Smooth muscle cell of the umbilical artery (primary cell): ENCODE measurements around the gene FAM221A. TPM values are rescaled to one million over a fixed set of nuclear protein-coding genes. Genes with fewer than 3 reads are reported as not detected.

Experiments
- total RNA-seq: library from RNA; depleted of rRNA; stranded (reverse); fragments of >200 nt; gene quantifications from 2 replicates; pipeline ENCODE4 v1.2.3, GENCODE V29; 2014

The FAM221A gene
- 1.2 and 2.0 TPM in 2 replicates for total RNA-seq

GRCh38 chr7:23679898-23680413 lies at the start of gene FAM221A:
FAM221A (plus strand) TSS chr7:23680199; CDS start chr7:23680219, 20 bp downstream.

GRCh38 chr7:23710000-23710399 lies 30.0 kb downstream of the FAM221A start, which contains the start of gene STK31:
STK31 (plus strand) TSS chr7:23710219; CDS start chr7:23710286, 67 bp downstream.

Other genes with a start within 250 kb of the FAM221A start
- gene IGF2BP3, start 209.7 kb upstream of the FAM221A start, total RNA-seq: 17.2 and 53.6 TPM in 2 replicates
- 28.1 and 29.1 TPM in 2 replicates for gene TRA2A, start 148.2 kb upstream of the FAM221A start, total RNA-seq
- gene CCDC126, start 82.8 kb upstream of the FAM221A start, total RNA-seq: 7.8 and 16.3 TPM in 2 replicates
- gene STK31, start 30.0 kb downstream of the FAM221A start, total RNA-seq: not detected in 2 replicates